Stimulated activated CD4-positive, alpha-beta T cell treated with anti-CD3 and anti-CD28 coated beads, TNF-alpha, amount 100 ng/mL, for 1 hour (primary cell): ENCODE data around the gene FBXL15.

Experiments
- DNase-seq, 3 donors: peaks; one replicate each; pipeline ENCODE4 v3.0.0-alpha.2; 2020; ENCODE audit warnings: low read depth in 3 of 3, low spot score in 1 of 3

The FBXL15 gene

GRCh38 chr10:102420714-102421506 lies at the start of gene FBXL15:
Gene FBXL15, plus strand, starts transcription at chr10:102420836. Its CDS starts 294 bp downstream, at chr10:102421130.
- peak; percentile 90 to 92 (median 91) for DNase-seq

GRCh38 chr10:102371295-102371694 lies 49.3 kb upstream of the FBXL15 start:
- no peak for DNase-seq

GRCh38 chr10:102375250-102375649 lies 45.4 kb upstream of the FBXL15 start:
- DNase-seq: no peak

- DNase-seq: no peak
Observed at GRCh38 chr10:102375867-102376266, 44.8 kb upstream of the FBXL15 start.

- no peak for DNase-seq
Observed at GRCh38 chr10:102376901-102377300, 43.7 kb upstream of the FBXL15 start.

- no peak for DNase-seq
Observed at GRCh38 chr10:102379383-102379782, 41.3 kb upstream of the FBXL15 start.

GRCh38 chr10:102381983-102382382 lies 38.7 kb upstream of the FBXL15 start:
- no peak for DNase-seq

GRCh38 chr10:102382871-102383270 lies 37.8 kb upstream of the FBXL15 start:
- DNase-seq: no peak

- DNase-seq: no peak
Observed at GRCh38 chr10:102384053-102384452, 36.6 kb upstream of the FBXL15 start.

GRCh38 chr10:102384606-102385429 lies 35.8 kb upstream of the FBXL15 start:
- DNase-seq: no peak

GRCh38 chr10:102389894-102390293 lies 30.7 kb upstream of the FBXL15 start:
- no peak for DNase-seq

- no peak for DNase-seq
Observed at GRCh38 chr10:102392306-102392705, 28.3 kb upstream of the FBXL15 start.

- DNase-seq: no peak
Observed at GRCh38 chr10:102393411-102394078, 27.1 kb upstream of the FBXL15 start.

- DNase-seq: peak; percentile 96 to 98 (median 97)
Observed at GRCh38 chr10:102394079-102394800, 26.4 kb upstream of the FBXL15 start.

GRCh38 chr10:102394801-102395399 lies 25.7 kb upstream of the FBXL15 start:
- peak in 1 of 3 donors; percentile 36 for DNase-seq

- peak; percentile 86 to 94 (median 89) for DNase-seq
Observed at GRCh38 chr10:102395400-102396316, 25.0 kb upstream of the FBXL15 start, which contains the start of gene NFKB2. Gene NFKB2, plus strand, starts transcription at chr10:102395705. Its CDS starts 255 bp downstream, at chr10:102395960.

- no peak for DNase-seq
Observed at GRCh38 chr10:102396317-102396650, 24.4 kb upstream of the FBXL15 start.

- no peak for DNase-seq
Observed at GRCh38 chr10:102396730-102397151, 23.9 kb upstream of the FBXL15 start.
